NOMO-1 (cell line): ENCODE results near the gene ACSS1.

ENCODE experiments used
- DNase-seq, 2 experiments: peaks; one replicate each; lab custom pipeline; 2025; ENCODE audit not compliant: unreplicated experiment in 2 of 2; lab: John Stamatoyannopoulos, UW

Gene ACSS1

GRCh38 chr20:24961384-24962181, 96.4 kb downstream of the ACSS1 start:
- no peak for DNase-seq

- no peak for DNase-seq
These were observed 97.1 kb downstream of the ACSS1 start for GRCh38 chr20:24960861-24961260.

GRCh38 chr20:24960302-24960801, 97.6 kb downstream of the ACSS1 start:
- DNase-seq = no peak

- DNase-seq = no peak
These were observed 98.2 kb downstream of the ACSS1 start for GRCh38 chr20:24959591-24960301.

- no peak for DNase-seq
These were observed 99.2 kb downstream of the ACSS1 start for GRCh38 chr20:24958506-24959385.

- DNase-seq = no peak
These were observed 100.5 kb downstream of the ACSS1 start for GRCh38 chr20:24957326-24958016.
